ENCODE measurements around the gene PPA1. TPM values are rescaled to one million over a fixed set of nuclear protein-coding genes. Genes with fewer than 3 reads are reported as not detected.
"Not testable (repeated sequence)": the region's sequence is repeated elsewhere in the genome, so short reads cannot be mapped to it uniquely, and the experiment has no call there.

PPA1 gene
- total RNA-seq, 1 donor from 2014 or later = 175 TPM

GRCh38 chr10:70260259-70260658 is 27.0 kb upstream of the PPA1 start:
- DNase-seq (no peak), ATAC-seq (no peak)
- intact Hi-C loops (cut with DNase I) = no loop called here
- H3K27me3 ChIP-seq = peaks cover 11% of the 10 kb centered on the region
- no peaks in the 10 kb centered on the region for H3K36me3 ChIP-seq
- no peak overlapping the region for H3K4me3 ChIP-seq
- H3K4me1 ChIP-seq = peaks cover 5% of the 10 kb centered on the region
- TF ChIP-seq CTCF (IDR thresholded peaks at IDR 0.05) = no peak
- H3K9me3 ChIP-seq = no peaks in the 10 kb centered on the region
- no peak overlapping the region for H3K27ac ChIP-seq

- DNase-seq (no peak), ATAC-seq (no peak)
- peaks cover 27% of the 10 kb centered on the region for H3K27me3 ChIP-seq
- peaks cover 7% of the 10 kb centered on the region for H3K4me1 ChIP-seq
- no peak overlapping the region for H3K4me3 ChIP-seq
- intact Hi-C loops (cut with DNase I) = no loop called here
- no peak for TF ChIP-seq CTCF (IDR thresholded peaks at IDR 0.05)
- H3K27ac ChIP-seq = no peak overlapping the region
- H3K9me3 ChIP-seq = no peaks in the 10 kb centered on the region
- H3K36me3 ChIP-seq = no peaks in the 10 kb centered on the region
Measured at GRCh38 chr10:70258216-70258615, 25.0 kb upstream of the PPA1 start.

- H3K4me3 ChIP-seq; H3K36me3 ChIP-seq; intact Hi-C loops (cut with DNase I); DNase-seq; H3K27ac ChIP-seq; H3K9me3 ChIP-seq; ATAC-seq; H3K4me1 ChIP-seq: not testable (repeated sequence)
- peaks cover 27% of the 10 kb centered on the region for H3K27me3 ChIP-seq
Measured at GRCh38 chr10:70257816-70258215, 24.6 kb upstream of the PPA1 start.

GRCh38 chr10:70256463-70256862 is 23.2 kb upstream of the PPA1 start:
- Histone ChIP-seq H3K27me3 (peaks cover 27% of the 10 kb centered on the region), H3K4me3 (no peak overlapping the region), H3K36me3 (no peaks in the 10 kb centered on the region), H3K4me1 (peaks cover 7% of the 10 kb centered on the region), H3K27ac (no peak overlapping the region), H3K9me3 (no peaks in the 10 kb centered on the region)
- DNase-seq = no peak
- TF ChIP-seq CTCF (IDR thresholded peaks at IDR 0.05) = no peak
- intact Hi-C loops (cut with DNase I) = no loop called here
- ATAC-seq = no peak

- Histone ChIP-seq H3K36me3 (no peaks in the 10 kb centered on the region), H3K27me3 (peaks cover 27% of the 10 kb centered on the region), H3K27ac (no peak overlapping the region), H3K4me1 (peaks cover 7% of the 10 kb centered on the region), H3K9me3 (no peaks in the 10 kb centered on the region), H3K4me3 (peak overlapping the region; percentile 16)
- no peak for TF ChIP-seq CTCF (IDR thresholded peaks at IDR 0.05)
- ATAC-seq (peak; percentile 72), DNase-seq (no peak)
- intact Hi-C loops (cut with DNase I) = no loop called here
Measured at GRCh38 chr10:70255329-70256299, 22.4 kb upstream of the PPA1 start.

- TF ChIP-seq CTCF (IDR thresholded peaks at IDR 0.05) = no peak
- H3K36me3 ChIP-seq = no peaks in the 10 kb centered on the region
- ATAC-seq = no peak
- H3K9me3 ChIP-seq = no peaks in the 10 kb centered on the region
- H3K4me3 ChIP-seq = peak overlapping the region; percentile 16
- H3K27ac ChIP-seq = no peak overlapping the region
- DNase-seq = no peak
- H3K27me3 ChIP-seq = peaks cover 27% of the 10 kb centered on the region
- peaks cover 7% of the 10 kb centered on the region for H3K4me1 ChIP-seq
- intact Hi-C loops (cut with DNase I) = no loop called here
Measured at GRCh38 chr10:70254778-70255328, 21.6 kb upstream of the PPA1 start.

Data from upper lobe of right lung (tissue), 1 donor.